Stimulated activated naive CD8-positive, alpha-beta T cell treated with anti-CD3 and anti-CD28 coated beads, Interleukin-15, amount 100 ng/mL, for 72 hours (primary cell): ENCODE measurements around the gene DLGAP1.
"Not testable (repeated sequence)": the region's sequence is repeated elsewhere in the genome, so short reads cannot be mapped to it uniquely, and the experiment has no call there.

Source experiments
- ATAC-seq: fragments of 150-1000 bp; cut with Tn5 transposase; 2 replicates; pipeline ENCODE4 v1.10.0; 2021; ENCODE audit warnings: mild to moderate bottlenecking, moderate library complexity
- DNase-seq, 2 donors: peaks; one replicate each; pipeline ENCODE4 v3.0.0; 2021 to 2022
- H3K27ac Mint-ChIP-seq, 2 donors: one replicate each; pipeline ENCODE4 v1.8.0; 2022; ENCODE audit warnings: mild to moderate bottlenecking in 2 of 2, mixed read lengths in 2 of 2, moderate library complexity in 2 of 2
- H3K27me3 Mint-ChIP-seq: one replicate; pipeline ENCODE4 v1.8.0; 2022; ENCODE audit warnings: mixed read lengths
- H3K4me1 Mint-ChIP-seq: one replicate; pipeline ENCODE4 v1.8.0; 2022; ENCODE audit warnings: mild to moderate bottlenecking, mixed read lengths
- H3K4me3 Mint-ChIP-seq, 2 donors: one replicate each; pipeline ENCODE4 v1.8.0; 2022; ENCODE audit warnings: mild to moderate bottlenecking in 2 of 2, mixed read lengths in 2 of 2, moderate library complexity in 1 of 2
- H3K9me3 Mint-ChIP-seq, 2 donors: one replicate each; pipeline ENCODE4 v1.8.0; 2022; ENCODE audit warnings: mixed read lengths in 2 of 2

DLGAP1 gene

DNA sequence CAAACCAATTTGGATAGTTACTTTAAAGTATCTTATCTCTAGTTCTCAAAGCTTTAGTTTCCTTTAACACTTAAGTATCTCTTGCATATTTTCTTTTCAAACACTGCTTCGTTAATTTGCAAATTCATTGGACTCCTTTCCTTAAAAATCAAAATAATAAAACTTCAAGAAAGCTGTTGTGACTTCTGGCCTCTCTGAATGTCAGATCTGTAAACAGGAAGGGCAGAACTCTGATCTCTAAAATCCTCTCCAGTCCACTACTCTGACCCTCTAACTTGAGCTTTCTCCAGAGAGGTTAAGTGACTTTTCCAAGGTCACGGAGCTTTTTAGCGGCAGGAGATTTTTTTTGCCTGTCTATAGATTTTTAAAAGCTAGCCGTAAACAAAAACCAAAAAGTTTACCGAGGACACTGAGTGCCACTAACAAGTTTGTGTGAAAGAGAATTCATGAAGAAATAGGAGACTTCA is 849.6 kb downstream of the DLGAP1 start:
- no peak for ATAC-seq
- Mint-ChIP-seq H3K27me3 (no peaks in the 10 kb centered on the region), H3K9me3 (no peaks in the 10 kb centered on the region), H3K4me3 (no peak overlapping the region), H3K4me1 (peaks cover 19% of the 10 kb centered on the region), H3K27ac (no peak overlapping the region)
- no peak for DNase-seq

DNA sequence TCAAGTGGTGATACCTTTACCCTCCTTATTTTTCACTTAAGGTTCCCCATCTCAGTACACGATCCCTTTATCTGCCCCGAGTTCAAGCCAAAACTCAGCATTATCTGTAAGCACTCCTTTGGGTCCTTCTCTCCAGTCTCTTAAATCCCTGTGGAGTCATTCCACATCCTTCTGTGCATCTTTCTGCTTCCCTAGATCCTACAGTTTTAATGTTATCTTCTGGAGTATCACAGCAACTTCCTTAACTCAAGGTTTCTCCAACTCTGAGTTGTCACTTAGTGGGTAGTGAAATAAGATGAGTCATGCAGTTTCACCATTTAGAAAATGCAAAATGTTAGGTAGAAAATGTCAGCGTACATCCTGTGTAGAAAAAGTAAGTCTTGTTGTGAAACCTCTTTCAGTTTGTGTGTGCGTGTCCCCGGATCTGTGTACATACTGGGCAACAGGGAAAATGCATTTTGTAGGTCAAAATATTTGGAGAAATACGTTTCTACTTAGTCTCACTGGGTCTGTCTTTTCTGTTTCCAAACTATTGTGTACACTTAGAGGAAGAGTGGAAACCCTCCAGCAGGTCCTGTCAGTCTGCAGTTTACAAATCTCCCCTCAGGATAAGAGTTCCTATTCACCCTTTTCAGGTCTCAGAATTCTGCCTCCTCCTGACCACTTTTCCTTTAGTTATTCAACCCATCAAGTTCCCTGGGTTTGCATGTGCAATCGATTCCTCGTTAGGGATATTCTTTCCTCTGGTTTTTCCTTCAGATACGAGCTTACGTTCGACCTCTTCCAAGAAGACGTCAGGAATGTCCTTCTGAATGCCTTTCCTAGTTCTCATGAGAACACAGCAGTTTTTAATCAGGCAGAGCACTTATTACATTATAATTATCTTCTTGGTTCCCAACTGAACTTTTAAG is 850.4 kb downstream of the DLGAP1 start:
- Mint-ChIP-seq H3K9me3 (no peaks in the 10 kb centered on the region), H3K4me1 (peaks cover 11% of the 10 kb centered on the region), H3K4me3 (no peak overlapping the region), H3K27me3 (no peaks in the 10 kb centered on the region), H3K27ac (no peak overlapping the region)
- DNase-seq (peak; percentile 23 to 49), ATAC-seq (peak; percentile 79)

DNA sequence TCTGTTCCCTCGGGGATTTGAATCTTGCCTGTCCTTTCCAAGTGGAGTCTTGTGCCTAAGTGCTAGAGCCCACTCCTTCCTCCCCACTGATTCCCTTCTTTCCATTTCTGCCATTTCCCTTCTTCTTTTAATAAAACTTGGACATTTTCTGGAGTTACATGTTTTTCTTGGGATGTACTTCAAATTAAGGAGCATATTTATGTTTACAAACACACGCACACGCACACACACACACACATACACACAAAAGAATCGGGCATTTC is 850.9 kb downstream of the DLGAP1 start:
- Mint-ChIP-seq H3K4me1 (peaks cover 13% of the 10 kb centered on the region), H3K27me3 (no peaks in the 10 kb centered on the region), H3K4me3 (no peak overlapping the region), H3K9me3 (no peaks in the 10 kb centered on the region), H3K27ac (no peak overlapping the region)
- no peak for DNase-seq
- no peak for ATAC-seq

DNA sequence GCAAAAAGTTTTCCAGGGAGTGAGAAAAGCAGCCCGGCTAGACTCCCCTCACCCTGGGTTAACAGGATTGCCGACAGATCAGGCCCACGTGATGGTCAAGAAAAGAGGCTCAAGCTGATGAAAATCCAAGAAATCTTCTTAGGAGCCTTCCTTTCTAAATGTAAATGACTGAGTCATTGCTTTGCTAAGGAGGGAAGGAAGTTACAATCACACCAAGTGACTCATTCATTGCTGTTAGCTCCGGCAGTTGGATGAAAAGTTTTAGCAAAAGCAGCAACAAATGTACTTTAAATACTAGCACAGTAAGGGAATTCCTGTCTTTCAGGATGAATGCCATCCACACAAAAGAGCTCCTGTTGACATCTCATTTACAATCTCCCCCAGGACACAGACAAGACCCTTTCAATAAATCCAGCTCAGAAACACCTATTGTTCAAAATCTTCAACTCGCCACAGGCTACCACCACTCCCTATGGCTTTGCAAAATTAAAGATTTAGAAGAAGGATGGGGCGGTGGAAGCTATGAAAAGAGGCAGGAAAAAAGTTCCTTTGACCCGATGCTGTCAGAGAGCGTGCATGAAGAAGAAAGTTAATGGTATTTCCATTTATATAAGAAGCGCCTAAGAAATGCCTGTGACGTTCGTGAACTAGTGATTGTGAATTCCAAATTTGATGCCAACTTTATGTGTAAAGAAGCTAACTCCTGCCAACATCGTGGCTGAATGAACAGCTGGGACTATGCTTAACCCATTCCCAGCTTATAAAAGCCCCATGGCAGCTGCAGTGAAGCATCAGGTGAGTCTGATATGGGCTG is 851.5 kb downstream of the DLGAP1 start:
- no peaks in the 10 kb centered on the region for H3K9me3 Mint-ChIP-seq
- no peak overlapping the region for H3K27ac Mint-ChIP-seq
- no peak overlapping the region for H3K4me3 Mint-ChIP-seq
- ATAC-seq (peak; percentile 61), DNase-seq (peak in 1 of 2 donors; percentile 54)
- H3K4me1 Mint-ChIP-seq = peaks cover 19% of the 10 kb centered on the region
- H3K27me3 Mint-ChIP-seq = no peaks in the 10 kb centered on the region

DNA sequence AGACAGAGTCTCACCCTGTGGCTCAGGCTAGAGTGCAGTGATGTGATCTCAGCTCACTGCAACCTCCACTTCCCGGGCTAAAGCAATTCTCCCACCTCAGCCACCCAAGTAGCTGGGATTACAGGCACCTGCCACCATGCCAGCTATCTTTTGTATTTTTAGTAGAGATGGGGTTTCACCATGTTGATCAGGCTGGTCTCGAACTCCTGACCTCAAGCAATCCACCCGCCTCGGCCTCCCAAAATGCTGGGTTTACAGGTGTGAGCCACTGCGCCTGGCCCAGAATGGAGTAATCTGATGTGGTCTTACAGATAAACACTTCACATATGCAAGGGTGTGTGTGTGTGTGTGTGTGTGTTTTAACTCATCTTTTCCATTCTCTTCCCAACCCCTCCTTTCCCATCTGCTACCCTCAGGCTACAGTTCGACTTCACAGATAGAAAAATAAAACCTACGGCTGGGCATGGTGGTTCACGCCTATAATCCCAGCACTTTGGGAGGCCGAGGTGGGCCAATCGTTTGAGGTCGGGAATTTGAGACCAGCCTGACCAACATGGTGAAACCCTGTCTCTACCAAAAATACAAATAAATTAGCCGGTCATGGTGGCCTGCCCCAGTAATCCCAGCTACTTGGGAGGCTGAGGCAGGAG is 853.9 kb downstream of the DLGAP1 start:
- H3K27me3 Mint-ChIP-seq, H3K9me3 Mint-ChIP-seq, H3K4me3 Mint-ChIP-seq, H3K27ac Mint-ChIP-seq, DNase-seq, ATAC-seq: not testable (repeated sequence)
- peaks cover 29% of the 10 kb centered on the region for H3K4me1 Mint-ChIP-seq

DNA sequence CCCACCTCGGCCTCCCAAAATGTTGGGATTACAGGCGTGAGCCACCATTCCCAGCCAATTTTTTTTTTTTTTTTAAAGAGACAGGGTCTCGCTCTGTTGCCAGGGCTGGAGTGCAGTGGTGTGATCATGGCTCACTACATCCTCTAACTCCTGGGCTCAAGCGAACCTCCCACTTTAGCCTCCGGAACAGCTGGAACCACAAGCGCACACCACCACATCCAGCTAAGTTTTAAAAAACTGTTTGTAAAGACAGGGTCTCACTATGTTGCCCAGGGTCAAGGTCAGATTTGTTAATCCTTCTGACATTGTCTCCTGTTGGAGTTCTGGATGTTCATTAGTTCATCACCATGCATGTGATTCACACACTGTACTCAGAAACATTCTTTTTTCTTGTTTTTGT is 855.2 kb downstream of the DLGAP1 start:
- peaks cover 43% of the 10 kb centered on the region for H3K4me1 Mint-ChIP-seq

DNA sequence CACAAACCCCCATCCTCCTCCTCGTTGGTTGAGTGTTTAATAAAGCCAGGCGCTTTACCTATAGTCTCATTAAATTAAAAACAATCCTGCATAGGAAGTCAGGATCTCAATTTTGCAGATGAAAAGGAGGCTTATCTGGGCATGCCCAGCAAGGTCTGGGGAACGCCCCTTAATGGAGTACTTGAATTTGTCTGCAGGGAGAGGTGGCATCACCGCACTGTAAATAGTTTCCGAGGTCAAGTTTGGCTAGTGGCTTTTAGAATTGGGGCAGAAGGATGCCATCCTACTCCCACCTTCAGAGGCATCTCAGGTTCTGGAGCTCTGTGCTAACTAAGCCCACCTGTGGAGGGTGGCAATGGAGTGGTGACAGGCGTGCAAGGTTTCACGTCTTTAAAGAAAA is 855.9 kb downstream of the DLGAP1 start:
- H3K4me1 Mint-ChIP-seq = peaks cover 46% of the 10 kb centered on the region
- H3K4me3 Mint-ChIP-seq = no peak overlapping the region
- ATAC-seq = no peak
- DNase-seq = no peak
- H3K27ac Mint-ChIP-seq = no peak overlapping the region
- no peaks in the 10 kb centered on the region for H3K9me3 Mint-ChIP-seq
- no peaks in the 10 kb centered on the region for H3K27me3 Mint-ChIP-seq

More for the DNA sequence above, 855.2 kb downstream of the DLGAP1 start:
- Mint-ChIP-seq H3K4me3 (no peak overlapping the region), H3K9me3 (no peaks in the 10 kb centered on the region), H3K27me3 (no peaks in the 10 kb centered on the region), H3K27ac (no peak overlapping the region)
- ATAC-seq (no peak), DNase-seq (no peak)

DNA sequence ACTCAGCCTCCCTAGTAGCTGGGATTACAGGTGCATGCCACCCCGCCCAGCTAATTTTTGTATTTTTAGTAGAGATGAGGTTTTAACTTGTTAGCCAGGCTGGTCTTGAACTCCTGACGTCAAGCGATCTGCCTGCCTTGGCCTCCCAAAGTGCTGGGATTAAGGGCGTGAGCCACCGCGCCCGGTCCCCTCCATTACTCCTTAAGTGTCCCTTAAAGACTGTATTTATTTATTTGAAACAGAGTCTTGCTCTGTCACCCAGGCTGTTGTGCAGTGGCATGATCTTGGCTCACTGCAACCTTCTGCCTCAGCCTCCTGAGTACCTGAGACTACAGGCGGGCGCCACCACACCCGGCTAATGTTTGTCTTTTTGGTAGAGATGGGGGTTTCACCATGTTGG is 856.5 kb downstream of the DLGAP1 start:
- ATAC-seq = no peak
- no peak for DNase-seq
- H3K4me1 Mint-ChIP-seq = peaks cover 48% of the 10 kb centered on the region
- H3K4me3 Mint-ChIP-seq = no peak overlapping the region
- H3K27ac Mint-ChIP-seq = no peak overlapping the region
- H3K9me3 Mint-ChIP-seq = no peaks in the 10 kb centered on the region
- H3K27me3 Mint-ChIP-seq = no peaks in the 10 kb centered on the region

DNA sequence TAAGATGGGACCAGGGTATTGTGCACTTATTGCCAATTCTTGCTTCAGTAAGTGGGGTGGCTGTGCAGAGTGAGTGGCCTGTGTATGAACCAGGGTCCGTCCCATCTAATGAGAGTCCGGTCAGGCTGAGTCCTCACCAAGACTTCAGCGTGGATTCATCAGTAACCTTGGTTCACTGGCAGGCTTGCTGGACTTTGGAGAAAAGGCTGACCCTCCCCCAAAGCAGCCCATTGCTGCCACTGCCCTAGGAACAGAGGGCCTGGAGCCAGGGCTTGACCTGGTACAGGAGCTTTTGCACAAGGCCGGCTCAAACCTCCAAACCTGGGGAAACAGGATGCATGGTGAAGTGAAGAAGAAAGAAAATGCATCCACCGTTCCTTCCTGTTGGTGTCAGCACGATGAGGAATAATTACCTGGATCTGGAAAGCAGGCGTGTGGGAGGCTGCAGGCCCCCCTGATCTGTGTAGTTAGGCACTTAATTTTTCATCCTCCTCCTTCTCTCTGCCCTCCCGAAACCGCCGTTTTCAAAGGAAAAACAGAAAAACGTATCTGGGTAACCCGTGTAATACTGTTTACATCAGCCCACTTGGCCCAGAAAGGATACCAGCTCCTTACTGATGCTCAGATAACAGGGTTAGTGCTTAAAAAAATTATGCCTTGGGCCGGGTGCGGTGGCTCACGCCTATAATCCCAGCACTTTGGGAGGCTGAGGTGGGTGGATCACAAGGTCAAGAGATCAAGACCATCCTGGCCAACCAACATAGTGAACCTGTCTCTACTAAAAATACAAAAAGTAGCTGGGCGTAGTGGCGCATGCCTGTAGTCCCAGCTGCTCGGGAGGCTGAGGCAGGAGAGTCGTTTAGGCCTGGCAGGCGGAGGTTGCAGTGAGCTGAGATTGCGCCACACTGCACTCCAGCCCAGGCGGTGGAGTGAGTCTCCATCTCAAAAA is 857.4 kb downstream of the DLGAP1 start:
- ATAC-seq = no peak
- no peak for DNase-seq
- H3K27me3 Mint-ChIP-seq = no peaks in the 10 kb centered on the region
- H3K4me3 Mint-ChIP-seq = peak overlapping the region; percentile 93 to 95
- H3K9me3 Mint-ChIP-seq = no peaks in the 10 kb centered on the region
- H3K4me1 Mint-ChIP-seq = peaks cover 57% of the 10 kb centered on the region
- H3K27ac Mint-ChIP-seq = peak overlapping the region in 1 of 2 donors; percentile 48

DNA sequence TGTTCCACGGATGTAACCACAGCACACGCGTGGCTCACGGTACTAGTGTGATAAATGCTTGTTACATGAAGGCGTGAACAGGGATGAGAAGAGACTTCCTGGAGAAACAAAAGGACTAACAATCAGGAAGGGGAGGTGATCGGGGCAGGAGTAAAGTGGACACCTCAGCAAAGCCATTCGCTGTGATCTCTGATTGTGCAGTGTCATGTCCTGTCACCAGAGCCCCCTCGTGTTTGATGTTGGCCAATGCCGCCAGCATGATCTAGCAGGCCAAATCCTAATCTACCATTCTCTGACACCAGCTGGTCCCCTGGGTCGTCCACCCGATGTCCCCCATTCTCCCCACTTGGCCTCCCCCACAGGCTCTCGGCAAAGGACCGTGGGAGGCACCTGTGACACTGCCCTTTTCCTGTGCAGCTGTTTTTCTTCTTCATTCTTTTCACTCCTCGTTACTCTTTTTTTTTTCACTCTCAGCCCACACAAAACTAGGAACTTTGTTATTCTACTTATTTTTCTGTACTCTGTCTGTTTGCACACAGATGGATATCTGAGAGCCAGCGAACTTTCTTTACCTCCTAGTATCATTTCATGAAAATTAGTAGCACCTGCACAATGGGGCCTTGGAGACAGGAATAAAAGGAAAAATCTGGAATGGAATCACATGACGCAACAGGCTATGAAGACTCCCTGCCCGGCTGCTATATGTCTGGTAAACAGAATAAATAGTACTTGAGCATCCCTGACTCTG is 858.3 kb downstream of the DLGAP1 start:
- Mint-ChIP-seq H3K4me3 (peak overlapping the region; percentile 93 to 95), H3K4me1 (peaks cover 64% of the 10 kb centered on the region), H3K27me3 (no peaks in the 10 kb centered on the region), H3K9me3 (no peaks in the 10 kb centered on the region), H3K27ac (peak overlapping the region; percentile 91 to 99)
- DNase-seq (peak; percentile 28 to 51), ATAC-seq (no peak)

DNA sequence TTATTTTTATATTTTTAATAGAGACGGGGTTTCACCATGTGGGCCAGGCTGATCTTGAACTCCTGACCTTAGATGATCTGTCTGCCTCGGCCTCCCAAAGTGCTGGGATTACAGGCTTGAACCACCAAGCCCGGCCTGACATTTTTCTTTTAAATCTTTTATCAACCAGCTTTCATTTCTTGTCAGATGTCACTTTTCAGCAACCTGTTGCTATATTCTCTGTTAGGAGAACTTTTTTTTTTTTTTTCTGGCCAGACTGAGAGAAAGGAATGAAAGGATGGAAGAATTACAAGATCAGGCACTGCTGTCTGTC is 858.8 kb downstream of the DLGAP1 start:
- Mint-ChIP-seq H3K4me3 (peak overlapping the region; percentile 93 to 95), H3K27ac (peak overlapping the region; percentile 91 to 99), H3K4me1 (peaks cover 66% of the 10 kb centered on the region), H3K9me3 (no peaks in the 10 kb centered on the region), H3K27me3 (no peaks in the 10 kb centered on the region)
- no peak for ATAC-seq
- DNase-seq = no peak

DNA sequence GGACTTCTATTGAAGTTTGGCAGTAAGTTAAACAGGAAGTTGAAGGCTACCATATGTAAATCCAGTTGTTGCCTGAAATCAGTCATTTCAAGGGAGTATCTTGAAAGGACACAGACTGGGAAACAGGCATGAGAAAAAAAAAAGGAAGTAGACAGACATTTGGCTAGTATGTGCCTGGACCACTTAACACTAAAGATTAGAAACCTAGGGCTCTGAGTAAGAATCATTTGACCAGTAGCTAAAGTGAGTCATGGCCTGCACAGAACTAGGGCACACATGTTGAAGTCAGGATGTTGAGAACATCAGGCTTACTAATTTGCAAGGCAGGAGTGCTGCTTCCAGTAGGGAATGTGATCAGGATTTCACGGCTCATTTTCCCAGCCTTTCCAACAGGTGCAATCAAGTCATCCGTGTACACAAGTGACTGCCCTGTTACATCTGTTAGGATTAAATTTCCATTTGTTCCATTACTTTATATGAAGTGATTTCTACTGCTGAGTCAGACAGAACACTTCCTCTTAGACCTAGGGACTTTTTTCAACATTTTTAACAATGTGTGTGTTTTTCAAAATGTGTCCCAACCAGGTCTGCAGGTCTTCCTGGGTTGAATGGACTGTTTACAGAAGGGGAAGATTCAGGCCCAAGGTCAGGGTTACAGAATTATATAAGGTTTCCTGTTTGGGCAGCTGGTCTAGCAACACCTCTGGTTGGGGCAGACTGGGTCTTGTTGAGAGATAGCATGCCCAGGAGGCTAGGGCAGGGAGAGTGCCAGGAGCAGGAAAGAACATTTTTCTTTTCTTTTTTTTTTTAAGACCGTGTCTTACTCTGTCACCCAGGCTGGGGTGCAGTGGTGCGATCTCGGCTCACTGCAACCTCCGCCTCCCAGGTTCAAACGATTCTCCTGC is 859.5 kb downstream of the DLGAP1 start:
- no peaks in the 10 kb centered on the region for H3K27me3 Mint-ChIP-seq
- H3K27ac Mint-ChIP-seq = peak overlapping the region; percentile 98 to 99
- ATAC-seq (peak; percentile 64), DNase-seq (peak in 1 of 2 donors; percentile 43)
- peak overlapping the region; percentile 93 to 95 for H3K4me3 Mint-ChIP-seq
- H3K4me1 Mint-ChIP-seq = peaks cover 66% of the 10 kb centered on the region
- H3K9me3 Mint-ChIP-seq = no peaks in the 10 kb centered on the region

DNA sequence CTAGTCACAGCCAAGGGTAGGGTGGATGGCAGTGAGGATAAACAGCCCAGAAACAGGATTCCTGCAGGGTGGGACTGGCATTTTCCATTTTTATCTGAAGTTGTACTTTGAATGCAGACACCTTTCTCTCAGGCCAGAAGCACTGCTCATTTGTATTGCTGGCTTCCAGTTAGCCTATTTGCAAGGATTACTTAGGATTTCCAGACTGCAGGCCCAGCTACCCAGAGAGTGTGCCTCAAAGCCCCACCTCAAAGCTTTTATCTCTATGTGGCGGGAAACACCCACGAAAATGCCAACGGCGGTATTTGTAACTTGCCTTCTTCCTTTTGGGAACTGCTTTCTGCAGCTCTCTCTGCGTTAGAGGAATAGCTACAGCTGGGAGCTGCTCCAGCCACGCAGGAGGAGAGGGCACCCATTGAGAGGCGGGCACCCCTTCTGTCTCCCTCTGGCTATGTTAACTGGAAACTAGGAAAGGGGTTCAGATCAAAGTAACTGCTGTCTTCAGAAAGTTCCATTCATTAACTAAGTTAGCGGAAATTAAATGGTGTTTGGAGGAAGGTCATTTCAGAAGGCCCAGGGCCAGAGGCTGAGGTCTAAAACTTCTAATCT is 860.2 kb downstream of the DLGAP1 start:
- Mint-ChIP-seq H3K4me1 (peaks cover 66% of the 10 kb centered on the region), H3K9me3 (no peaks in the 10 kb centered on the region), H3K27ac (peak overlapping the region; percentile 98 to 99), H3K4me3 (peak overlapping the region; percentile 93 to 95), H3K27me3 (no peaks in the 10 kb centered on the region)
- DNase-seq = peak; percentile 35 to 41
- ATAC-seq = peak; percentile 6
